ENCODE data around the gene HDDC3.

HDDC3 gene

GRCh38 chr15:90895571-90896117, 36.7 kb downstream of the HDDC3 start:
- Histone ChIP-seq H3K27me3 (ENCODE audit: insufficient read depth, low read length) (no peaks in the 10 kb centered on the region), H3K4me1 (ENCODE audit: insufficient read depth, low read length) (no peaks in the 10 kb centered on the region), H3K27ac (ENCODE audit: low read depth, low read length) (no peak overlapping the region), H3K4me3 (ENCODE audit: low read length) (no peak overlapping the region), H3K36me3 (ENCODE audit: insufficient read depth, low read length) (peaks cover 14% of the 10 kb centered on the region; the same call in 1 of the 2 replicates), H3K9me3 (ENCODE audit: insufficient read depth, low read depth, low read length) (no peaks in the 10 kb centered on the region), H3K9ac (ENCODE audit: low read depth, low read length) (no peak overlapping the region)
- 92% methylated on average over 10 of the region's 10 CpGs for WGBS

GRCh38 chr15:90893175-90894090, 38.9 kb downstream of the HDDC3 start:
- no peak overlapping the region for H3K4me3 ChIP-seq (ENCODE audit: low read length)
- H3K4me1 ChIP-seq (ENCODE audit: insufficient read depth, low read length) = no peaks in the 10 kb centered on the region
- no peak overlapping the region for H3K27ac ChIP-seq (ENCODE audit: low read depth, low read length)
- no peaks in the 10 kb centered on the region for H3K27me3 ChIP-seq (ENCODE audit: insufficient read depth, low read length)
- H3K36me3 ChIP-seq (ENCODE audit: insufficient read depth, low read length) = peaks cover 14% of the 10 kb centered on the region; the same call in 1 of the 2 replicates
- H3K9ac ChIP-seq (ENCODE audit: low read depth, low read length) = no peak overlapping the region
- 93% methylated on average over 33 of the region's 33 CpGs for WGBS
- H3K9me3 ChIP-seq (ENCODE audit: insufficient read depth, low read depth, low read length) = no peaks in the 10 kb centered on the region

- no peak overlapping the region for H3K9ac ChIP-seq (ENCODE audit: low read depth, low read length)
- H3K9me3 ChIP-seq (ENCODE audit: insufficient read depth, low read depth, low read length) = no peaks in the 10 kb centered on the region
- no peaks in the 10 kb centered on the region for H3K27me3 ChIP-seq (ENCODE audit: insufficient read depth, low read length)
- H3K27ac ChIP-seq (ENCODE audit: low read depth, low read length) = no peak overlapping the region
- WGBS = 96% methylated on average over 29 of the region's 29 CpGs
- H3K4me1 ChIP-seq (ENCODE audit: insufficient read depth, low read length) = no peaks in the 10 kb centered on the region
- peaks cover 14% of the 10 kb centered on the region; the same call in 1 of the 2 replicates for H3K36me3 ChIP-seq (ENCODE audit: insufficient read depth, low read length)
- no peak overlapping the region for H3K4me3 ChIP-seq (ENCODE audit: low read length)
Observed at GRCh38 chr15:90892498-90893174, 39.7 kb downstream of the HDDC3 start.

GRCh38 chr15:90892023-90892422, 40.3 kb downstream of the HDDC3 start:
- WGBS = 95% methylated on average over 11 of the region's 11 CpGs
- no peak overlapping the region for H3K4me3 ChIP-seq (ENCODE audit: low read length)
- no peak overlapping the region for H3K27ac ChIP-seq (ENCODE audit: low read depth, low read length)
- no peaks in the 10 kb centered on the region for H3K27me3 ChIP-seq (ENCODE audit: insufficient read depth, low read length)
- peaks cover 14% of the 10 kb centered on the region; the same call in 1 of the 2 replicates for H3K36me3 ChIP-seq (ENCODE audit: insufficient read depth, low read length)
- H3K9me3 ChIP-seq (ENCODE audit: insufficient read depth, low read depth, low read length) = no peaks in the 10 kb centered on the region
- no peaks in the 10 kb centered on the region for H3K4me1 ChIP-seq (ENCODE audit: insufficient read depth, low read length)
- H3K9ac ChIP-seq (ENCODE audit: low read depth, low read length) = no peak overlapping the region

- Histone ChIP-seq H3K9ac (ENCODE audit: low read depth, low read length) (no peak overlapping the region), H3K4me1 (ENCODE audit: insufficient read depth, low read length) (no peaks in the 10 kb centered on the region), H3K27me3 (ENCODE audit: insufficient read depth, low read length) (no peaks in the 10 kb centered on the region), H3K4me3 (ENCODE audit: low read length) (no peak overlapping the region), H3K27ac (ENCODE audit: low read depth, low read length) (no peak overlapping the region), H3K9me3 (ENCODE audit: insufficient read depth, low read depth, low read length) (no peaks in the 10 kb centered on the region), H3K36me3 (ENCODE audit: insufficient read depth, low read length) (peaks cover 14% of the 10 kb centered on the region; the same call in 1 of the 2 replicates)
- 90% methylated on average over 8 of the region's 8 CpGs for WGBS
Observed at GRCh38 chr15:90891346-90891949, 40.9 kb downstream of the HDDC3 start.

GRCh38 chr15:90890839-90891238, 41.5 kb downstream of the HDDC3 start:
- no peak overlapping the region for H3K9ac ChIP-seq (ENCODE audit: low read depth, low read length)
- no peak overlapping the region for H3K4me3 ChIP-seq (ENCODE audit: low read length)
- WGBS = 88% methylated on average over 11 of the region's 12 CpGs
- no peaks in the 10 kb centered on the region for H3K9me3 ChIP-seq (ENCODE audit: insufficient read depth, low read depth, low read length)
- peaks cover under 1% of the 10 kb centered on the region for H3K4me1 ChIP-seq (ENCODE audit: insufficient read depth, low read length)
- H3K27ac ChIP-seq (ENCODE audit: low read depth, low read length) = no peak overlapping the region
- H3K36me3 ChIP-seq (ENCODE audit: insufficient read depth, low read length) = peaks cover 14% of the 10 kb centered on the region; the same call in 1 of the 2 replicates
- no peaks in the 10 kb centered on the region for H3K27me3 ChIP-seq (ENCODE audit: insufficient read depth, low read length)

- Histone ChIP-seq H3K27ac (ENCODE audit: low read depth, low read length) (no peak overlapping the region), H3K9ac (ENCODE audit: low read depth, low read length) (no peak overlapping the region), H3K9me3 (ENCODE audit: insufficient read depth, low read depth, low read length) (no peaks in the 10 kb centered on the region), H3K36me3 (ENCODE audit: insufficient read depth, low read length) (peaks cover 14% of the 10 kb centered on the region; the same call in 1 of the 2 replicates), H3K27me3 (ENCODE audit: insufficient read depth, low read length) (no peaks in the 10 kb centered on the region), H3K4me3 (ENCODE audit: low read length) (no peak overlapping the region), H3K4me1 (ENCODE audit: insufficient read depth, low read length) (peaks cover 5% of the 10 kb centered on the region)
- 85% methylated on average over 31 of the region's 31 CpGs for WGBS
Observed at GRCh38 chr15:90889736-90890456, 42.5 kb downstream of the HDDC3 start.

DNA sequence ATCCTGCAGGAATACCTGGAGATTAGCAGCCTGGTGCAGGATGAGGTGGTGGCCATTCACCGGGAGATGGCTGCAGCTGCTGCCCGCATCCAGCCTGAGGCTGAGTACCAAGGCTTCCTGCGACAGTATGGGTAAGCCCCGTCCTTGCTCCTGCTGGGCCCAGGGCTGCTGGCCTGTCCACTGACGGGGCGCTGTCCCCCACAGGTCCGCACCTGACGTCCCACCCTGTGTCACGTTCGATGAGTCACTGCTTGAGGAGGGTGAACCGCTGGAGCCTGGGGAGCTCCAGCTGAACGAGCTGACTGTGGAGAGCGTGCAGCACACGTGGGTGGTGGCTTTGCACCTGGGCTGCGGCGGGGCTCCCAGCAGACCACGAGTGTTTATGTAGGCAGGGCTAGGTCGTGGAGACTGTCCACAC, 43.0 kb downstream of the HDDC3 start:
- Histone ChIP-seq H3K27me3 (ENCODE audit: insufficient read depth, low read length) (no peaks in the 10 kb centered on the region), H3K4me3 (ENCODE audit: low read length) (no peak overlapping the region), H3K4me1 (ENCODE audit: insufficient read depth, low read length) (peaks cover 5% of the 10 kb centered on the region), H3K36me3 (ENCODE audit: insufficient read depth, low read length) (peaks cover 14% of the 10 kb centered on the region; the same call in 1 of the 2 replicates), H3K9me3 (ENCODE audit: insufficient read depth, low read depth, low read length) (no peaks in the 10 kb centered on the region), H3K9ac (ENCODE audit: low read depth, low read length) (no peak overlapping the region), H3K27ac (ENCODE audit: low read depth, low read length) (no peak overlapping the region)
- 93% methylated on average over 18 of the region's 18 CpGs for WGBS

DNA sequence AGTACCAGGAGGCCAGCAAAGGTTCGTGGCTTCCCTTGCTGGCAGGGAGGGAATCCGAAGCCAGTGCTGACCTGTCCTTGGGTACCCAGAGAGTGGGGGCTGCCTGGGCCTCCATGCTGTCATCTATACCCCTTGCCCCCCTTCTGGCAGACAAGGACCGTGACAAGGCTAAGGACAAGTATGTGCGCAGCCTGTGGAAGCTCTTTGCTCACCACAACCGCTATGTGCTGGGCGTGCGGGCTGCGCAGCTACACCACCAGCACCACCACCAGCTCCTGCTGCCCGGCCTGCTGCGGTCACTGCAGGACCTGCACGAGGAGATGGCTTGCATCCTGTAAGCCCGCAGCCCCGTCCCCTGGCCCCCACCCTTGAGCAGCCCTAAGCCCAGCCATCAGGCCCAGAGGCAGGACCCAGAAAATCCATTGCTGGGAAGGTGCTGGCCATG, 45.3 kb downstream of the HDDC3 start:
- no peak overlapping the region for H3K4me3 ChIP-seq (ENCODE audit: low read length)
- no peaks in the 10 kb centered on the region for H3K9me3 ChIP-seq (ENCODE audit: insufficient read depth, low read depth, low read length)
- no peaks in the 10 kb centered on the region for H3K36me3 ChIP-seq (ENCODE audit: insufficient read depth, low read length)
- 94% methylated on average over 13 of the region's 13 CpGs for WGBS
- H3K9ac ChIP-seq (ENCODE audit: low read depth, low read length) = no peak overlapping the region
- H3K27me3 ChIP-seq (ENCODE audit: insufficient read depth, low read length) = no peaks in the 10 kb centered on the region
- peaks cover 8% of the 10 kb centered on the region for H3K4me1 ChIP-seq (ENCODE audit: insufficient read depth, low read length)
- no peak overlapping the region for H3K27ac ChIP-seq (ENCODE audit: low read depth, low read length)

- Histone ChIP-seq H3K9me3 (ENCODE audit: insufficient read depth, low read depth, low read length) (no peaks in the 10 kb centered on the region), H3K4me1 (ENCODE audit: insufficient read depth, low read length) (peaks cover 8% of the 10 kb centered on the region), H3K9ac (ENCODE audit: low read depth, low read length) (no peak overlapping the region), H3K27me3 (ENCODE audit: insufficient read depth, low read length) (no peaks in the 10 kb centered on the region), H3K4me3 (ENCODE audit: low read length) (no peak overlapping the region), H3K27ac (ENCODE audit: low read depth, low read length) (no peak overlapping the region), H3K36me3 (ENCODE audit: insufficient read depth, low read length) (no peaks in the 10 kb centered on the region)
- 84% methylated on average over 4 of the region's 5 CpGs for WGBS
Observed at GRCh38 chr15:90886291-90886614, 46.1 kb downstream of the HDDC3 start.

Data from HUES64 (cell line).